CD4-positive, CD25-positive, alpha-beta regulatory T cell (primary cell): Measurements from ENCODE around the gene TM4SF1. TPM values are rescaled to one million over a fixed set of nuclear protein-coding genes. Genes with fewer than 3 reads are reported as not detected.

Source experiments
- ATAC-seq, 2 donors: fragments of 150-1000 bp; cut with Tn5 transposase; one replicate each; pipeline ENCODE4 v1.10.0; 2021; ENCODE audit warnings: low read depth in 2 of 2, moderate number of reproducible peaks in 2 of 2, moderate library complexity in 1 of 2
- DNase-seq, 3 donors: peaks; one replicate each; pipeline versions ENCODE4 v3.0.0 to v3.0.0-alpha.2; 2012 to 2022; ENCODE audit warnings: mixed read lengths in 1 of 3
- H3K27ac ChIP-seq: one replicate; pipeline ENCODE4 v1.7.0; 2013; ENCODE audit warnings: mild to moderate bottlenecking, low read length; ENCODE audit not compliant: insufficient read depth, poor library complexity, severe bottlenecking
- H3K27me3 ChIP-seq: one replicate; pipeline ENCODE4 v1.7.0; 2013; ENCODE audit warnings: low read length; ENCODE audit not compliant: control insufficient read depth, insufficient read depth
- H3K36me3 ChIP-seq: one replicate; pipeline ENCODE4 v1.7.0; 2013; ENCODE audit warnings: mild to moderate bottlenecking, low read length, moderate library complexity; ENCODE audit not compliant: control insufficient read depth, insufficient read depth
- H3K4me1 ChIP-seq: 2 replicates; pipeline ENCODE4 v1.7.0; 2013; ENCODE audit warnings: mild to moderate bottlenecking, low read length; ENCODE audit not compliant: insufficient read depth, control insufficient read depth, poor library complexity, severe bottlenecking
- H3K4me3 ChIP-seq: one replicate; pipeline ENCODE4 v1.7.0; 2013; ENCODE audit warnings: low read depth, mild to moderate bottlenecking, low read length, moderate library complexity
- H3K9me3 ChIP-seq, 2 experiments: 1 replicate in 1 of 2; 2 replicates in 1 of 2; pipeline ENCODE4 v1.7.0; 2013; ENCODE audit warnings: low read length in 2 of 2, mild to moderate bottlenecking in 1 of 2, moderate library complexity in 1 of 2; ENCODE audit not compliant: control insufficient read depth in 2 of 2
- H3K27ac Mint-ChIP-seq, 3 donors: one replicate each; pipeline ENCODE4 v1.8.0; 2020 to 2022; ENCODE audit warnings: mild to moderate bottlenecking in 3 of 3, mixed read lengths in 3 of 3, moderate library complexity in 2 of 3
- H3K27me3 Mint-ChIP-seq: one replicate; pipeline ENCODE4 v1.8.0; 2022; ENCODE audit warnings: mild to moderate bottlenecking, mixed read lengths
- H3K36me3 Mint-ChIP-seq: one replicate; pipeline ENCODE4 v1.8.0; 2020; ENCODE audit warnings: mixed read lengths
- H3K4me1 Mint-ChIP-seq, 4 donors: one replicate each; pipeline ENCODE4 v1.8.0; 2020 to 2022; ENCODE audit warnings: mixed read lengths in 4 of 4, mild to moderate bottlenecking in 1 of 4
- H3K4me3 Mint-ChIP-seq, 4 donors: one replicate each; pipeline ENCODE4 v1.8.0; 2020 to 2022; ENCODE audit warnings: mild to moderate bottlenecking in 4 of 4, mixed read lengths in 4 of 4, moderate library complexity in 3 of 4
- H3K9me3 Mint-ChIP-seq, 7 donors: one replicate each; pipeline ENCODE4 v1.8.0; 2020 to 2022; ENCODE audit warnings: mixed read lengths in 7 of 7, mild to moderate bottlenecking in 3 of 7, moderate library complexity in 2 of 7
- polyA plus RNA-seq, 4 donors: library from polyadenylated mRNA; unstranded; fragments of 300-500 nt; fragmentation: Illumina TruSeq; gene quantifications; one replicate each; pipeline ENCODE4 v1.2.3, GENCODE V29; 2021
- total RNA-seq: library from RNA; stranded (reverse); gene quantifications from one replicate; pipeline ENCODE4 v1.2.3, GENCODE V29; 2022

TM4SF1 gene
- total and polyA plus RNA-seq, 5 donors from 2014 or later = 0.44 TPM; not detected in 4

GRCh38 chr3:149336925-149337324 lies 40.5 kb downstream of the TM4SF1 start:
- H3K27me3 Mint-ChIP-seq = peaks cover 5% of the 10 kb centered on the region
- DNase-seq (no peak), ATAC-seq (no peak)
- no peaks in the 10 kb centered on the region for H3K4me1 Mint-ChIP-seq
- no peak overlapping the region for H3K4me3 Mint-ChIP-seq
- Histone ChIP-seq H3K27me3 (peaks cover 5% of the 10 kb centered on the region), H3K9me3 (no peaks in the 10 kb centered on the region), H3K4me1 (no peaks in the 10 kb centered on the region), H3K36me3 (no peaks in the 10 kb centered on the region), H3K27ac (no peak overlapping the region), H3K4me3 (no peak overlapping the region)
- H3K9me3 Mint-ChIP-seq = peaks cover 0 to 3% (median 0%) of the 10 kb centered on the region in 7 donors
- no peaks in the 10 kb centered on the region for H3K36me3 Mint-ChIP-seq
- H3K27ac Mint-ChIP-seq = no peak overlapping the region

- Mint-ChIP-seq H3K36me3 (no peaks in the 10 kb centered on the region), H3K9me3 (peaks cover 0 to 3% (median 0%) of the 10 kb centered on the region in 7 donors), H3K27me3 (peaks cover 10% of the 10 kb centered on the region), H3K4me1 (no peaks in the 10 kb centered on the region), H3K4me3 (no peak within 1 kb of the TSS), H3K27ac (no peak within 1 kb of the TSS)
- Histone ChIP-seq H3K4me1 (no peaks in the 10 kb centered on the region), H3K27ac (no peak within 1 kb of the TSS), H3K36me3 (no peaks in the 10 kb centered on the region), H3K4me3 (no peak within 1 kb of the TSS), H3K9me3 (no peaks in the 10 kb centered on the region), H3K27me3 (no peaks in the 10 kb centered on the region)
- ATAC-seq (no peak), DNase-seq (no peak)
These were observed 44.1 kb downstream of the TM4SF1 start, which contains the start of gene TM4SF18 for GRCh38 chr3:149333176-149333859. TSS of gene TM4SF18 (minus strand) at chr3:149333636. CDS start at chr3:149333382, 254 bp downstream.

- no peaks in the 10 kb centered on the region for H3K4me1 ChIP-seq
- H3K27ac ChIP-seq = no peak overlapping the region
- no peak overlapping the region for H3K27ac Mint-ChIP-seq
- no peak overlapping the region for H3K4me3 Mint-ChIP-seq
- H3K27me3 Mint-ChIP-seq = peaks cover 10% of the 10 kb centered on the region
- no peaks in the 10 kb centered on the region for H3K36me3 ChIP-seq
- H3K4me3 ChIP-seq = no peak overlapping the region
- no peaks in the 10 kb centered on the region for H3K36me3 Mint-ChIP-seq
- H3K4me1 Mint-ChIP-seq = no peaks in the 10 kb centered on the region
- DNase-seq (no peak), ATAC-seq (no peak)
- H3K9me3 ChIP-seq = no peaks in the 10 kb centered on the region
- H3K9me3 Mint-ChIP-seq = peaks cover 0 to 3% (median 0%) of the 10 kb centered on the region in 7 donors
- no peaks in the 10 kb centered on the region for H3K27me3 ChIP-seq
These were observed 44.7 kb downstream of the TM4SF1 start for GRCh38 chr3:149332771-149333170.

DNA sequence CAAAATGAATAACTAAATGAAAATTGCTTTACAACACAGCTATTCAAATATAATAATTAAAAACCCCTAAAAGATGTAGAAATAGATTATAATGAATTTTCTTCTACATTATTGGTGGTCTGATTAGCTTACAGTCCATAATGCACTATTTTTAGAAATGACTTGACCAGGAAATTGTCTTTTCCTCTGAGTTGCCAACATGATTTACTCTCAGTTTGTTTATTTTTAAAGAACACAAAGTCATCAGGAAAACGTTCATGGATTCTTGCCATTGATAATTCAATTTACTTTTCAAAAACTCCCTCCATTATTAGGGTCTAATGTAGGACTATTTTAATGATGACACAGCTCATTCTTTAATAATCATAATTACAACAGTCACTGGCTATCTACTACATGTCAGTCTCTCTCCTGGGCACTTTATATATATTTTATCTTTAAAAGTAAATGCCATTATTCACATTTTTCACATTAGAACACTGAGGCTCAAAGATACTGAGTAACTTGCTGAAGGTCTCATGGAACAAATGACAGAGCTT lies 45.2 kb downstream of the TM4SF1 start:
- Mint-ChIP-seq H3K4me1 (no peaks in the 10 kb centered on the region), H3K36me3 (no peaks in the 10 kb centered on the region), H3K27ac (no peak overlapping the region), H3K4me3 (no peak overlapping the region), H3K27me3 (peaks cover 10% of the 10 kb centered on the region), H3K9me3 (no peaks in the 10 kb centered on the region)
- Histone ChIP-seq H3K36me3 (no peaks in the 10 kb centered on the region), H3K4me1 (no peaks in the 10 kb centered on the region), H3K27ac (no peak overlapping the region), H3K9me3 (no peaks in the 10 kb centered on the region), H3K4me3 (no peak overlapping the region), H3K27me3 (no peaks in the 10 kb centered on the region)
- ATAC-seq (no peak), DNase-seq (no peak)

- DNase-seq = no peak
- no peak overlapping the region for H3K4me3 Mint-ChIP-seq
- no peaks in the 10 kb centered on the region for H3K4me1 Mint-ChIP-seq
- no peaks in the 10 kb centered on the region for H3K4me1 ChIP-seq
- no peak overlapping the region for H3K27ac Mint-ChIP-seq
- no peak overlapping the region for H3K27ac ChIP-seq
- H3K36me3 ChIP-seq = no peaks in the 10 kb centered on the region
- no peak overlapping the region for H3K4me3 ChIP-seq
- no peaks in the 10 kb centered on the region for H3K27me3 ChIP-seq
- H3K9me3 Mint-ChIP-seq = peaks cover 0 to 2% (median 0%) of the 10 kb centered on the region in 7 donors
- no peak for ATAC-seq
- peaks cover 14% of the 10 kb centered on the region for H3K27me3 Mint-ChIP-seq
- no peaks in the 10 kb centered on the region for H3K9me3 ChIP-seq
- H3K36me3 Mint-ChIP-seq = no peaks in the 10 kb centered on the region
These were observed 46.1 kb downstream of the TM4SF1 start for GRCh38 chr3:149331396-149331795.

GRCh38 chr3:149330609-149331331 lies 46.7 kb downstream of the TM4SF1 start:
- Mint-ChIP-seq H3K9me3 (peaks cover 0 to 2% (median 0%) of the 10 kb centered on the region in 7 donors), H3K27me3 (peaks cover 14% of the 10 kb centered on the region), H3K4me1 (no peaks in the 10 kb centered on the region), H3K27ac (no peak overlapping the region), H3K36me3 (no peaks in the 10 kb centered on the region), H3K4me3 (no peak overlapping the region)
- H3K4me3 ChIP-seq = no peak overlapping the region
- DNase-seq (no peak), ATAC-seq (no peak)
- H3K9me3 ChIP-seq = no peaks in the 10 kb centered on the region
- no peaks in the 10 kb centered on the region for H3K27me3 ChIP-seq
- no peaks in the 10 kb centered on the region for H3K36me3 ChIP-seq
- no peaks in the 10 kb centered on the region for H3K4me1 ChIP-seq
- no peak overlapping the region for H3K27ac ChIP-seq

GRCh38 chr3:149327156-149327555 lies 50.3 kb downstream of the TM4SF1 start:
- Histone ChIP-seq H3K4me1 (no peaks in the 10 kb centered on the region), H3K27ac (no peak overlapping the region), H3K36me3 (no peaks in the 10 kb centered on the region), H3K4me3 (no peak overlapping the region), H3K27me3 (peaks cover 2% of the 10 kb centered on the region), H3K9me3 (no peaks in the 10 kb centered on the region)
- Mint-ChIP-seq H3K27me3 (peaks cover 18% of the 10 kb centered on the region), H3K36me3 (no peaks in the 10 kb centered on the region), H3K4me3 (no peak overlapping the region), H3K9me3 (peaks cover 0 to 2% (median 0%) of the 10 kb centered on the region in 7 donors), H3K27ac (no peak overlapping the region), H3K4me1 (no peaks in the 10 kb centered on the region)
- DNase-seq = no peak
- no peak for ATAC-seq
